Measurements from ENCODE around the gene YWHAG. TPM values are rescaled to one million over a fixed set of nuclear protein-coding genes. Genes with fewer than 3 reads are reported as not detected.
A peak's percentile ranks its signal among the peaks of the same experiment; 100 is the strongest.

The YWHAG gene
- total and polyA plus RNA-seq, 2 of the 13 experiments (the other 11 are each of a cell fraction or from before 2014, with no cell fraction given): 36.9 to 67.5 TPM

GRCh38 chr7:76303202-76304147 is 55.3 kb downstream of the YWHAG start (continued):
- peak; percentile 39; the same call in 1 of the 2 replicates for TF ChIP-seq ATF2 (CRISPR knock-in tag; IDR thresholded peaks at IDR 0.05)
- TF ChIP-seq ZNF138 (CRISPR knock-in tag; IDR thresholded peaks at IDR 0.05; ENCODE audit: low read depth): no peak
- TF ChIP-seq ZBTB26 (CRISPR knock-in tag; IDR thresholded peaks at IDR 0.05; ENCODE audit: borderline replicate concordance): 0 out of 2 replicates have a peak, but pooled peaks have one; percentile 32
- TF ChIP-seq DNMT1 (CRISPR knock-in tag; IDR thresholded peaks at IDR 0.05): no peak
- no peak for TF ChIP-seq ADNP (CRISPR knock-in tag; IDR thresholded peaks at IDR 0.05)
- TF ChIP-seq SRF (IDR thresholded peaks at IDR 0.05; ENCODE audit: low read depth, low read length): no peak
- TF ChIP-seq HDAC2 (CRISPR knock-in tag; IDR thresholded peaks at IDR 0.05): 0 out of 2 replicates have a peak, but pooled peaks have one; percentile 26
- TF ChIP-seq NKX3-1 (CRISPR knock-in tag; IDR thresholded peaks at IDR 0.05): no peak
- TF ChIP-seq PATZ1 (CRISPR knock-in tag; IDR thresholded peaks at IDR 0.05): peak; percentile 53; the same call in 1 of the 2 replicates
- TF ChIP-seq ZBTB46 (CRISPR knock-in tag; IDR thresholded peaks at IDR 0.05; ENCODE audit: borderline replicate concordance): no peak
- TF ChIP-seq ZNF142 (CRISPR knock-in tag; IDR thresholded peaks at IDR 0.05): no peak
- TF ChIP-seq ERF (CRISPR knock-in tag; IDR thresholded peaks at IDR 0.05): peak; percentile 74
- no peak for TF ChIP-seq KLF11 (CRISPR knock-in tag; IDR thresholded peaks at IDR 0.05)
- TF ChIP-seq ZNF556 (CRISPR knock-in tag; IDR thresholded peaks at IDR 0.05; ENCODE audit: borderline replicate concordance): no peak
